H9 (cell line): Measurements from ENCODE around the gene KLHDC7A. TPM values are rescaled to one million over a fixed set of nuclear protein-coding genes. Genes with fewer than 3 reads are reported as not detected.

ENCODE experiments used
- DNase-seq: peaks from one replicate; pipeline ENCODE4 v3.0.0-alpha.2; 2017
- H2AFZ ChIP-seq: one replicate; pipeline ENCODE4 v1.6.1; 2013; ENCODE audit warnings: mild to moderate bottlenecking, low read length, control low read depth, moderate library complexity
- H2AK5ac ChIP-seq: 2 replicates; pipeline ENCODE4 v1.6.1; 2013; ENCODE audit warnings: low read length, control low read depth, mixed read lengths; ENCODE audit not compliant: insufficient read length
- H2BK120ac ChIP-seq: one replicate; pipeline ENCODE4 v1.6.1; 2013; ENCODE audit warnings: low read depth, mild to moderate bottlenecking, low read length, control low read depth, inconsistent platforms; ENCODE audit not compliant: poor library complexity, severe bottlenecking
- H2BK12ac ChIP-seq: 2 replicates; pipeline ENCODE4 v1.6.1; 2013; ENCODE audit warnings: low read length, control low read depth, mixed read lengths, low read depth; ENCODE audit not compliant: insufficient read length
- H2BK15ac ChIP-seq: 2 replicates; pipeline ENCODE4 v1.6.1; 2013; ENCODE audit warnings: low read depth, low read length, control low read depth
- H2BK20ac ChIP-seq: one replicate; pipeline ENCODE4 v1.6.1; 2013; ENCODE audit warnings: low read depth, mild to moderate bottlenecking, low read length, control low read depth, inconsistent platforms; ENCODE audit not compliant: poor library complexity, severe bottlenecking
- H2BK5ac ChIP-seq: 2 replicates; pipeline ENCODE4 v1.6.1; 2013; ENCODE audit warnings: low read length, control low read depth, mixed read lengths; ENCODE audit not compliant: insufficient read length
- H3K14ac ChIP-seq: 2 replicates; pipeline ENCODE4 v1.6.1; 2013; ENCODE audit warnings: low read length, control low read depth; ENCODE audit not compliant: insufficient read depth
- H3K18ac ChIP-seq: 2 replicates; pipeline ENCODE4 v1.6.1; 2013; ENCODE audit warnings: low read depth, mild to moderate bottlenecking, mixed read lengths, low read length, control low read depth; ENCODE audit not compliant: insufficient read length
- H3K23ac ChIP-seq: 2 replicates; pipeline ENCODE4 v1.6.1; 2013; ENCODE audit warnings: low read length, control low read depth, mixed read lengths, low read depth; ENCODE audit not compliant: insufficient read length
- H3K23me2 ChIP-seq: 2 replicates; pipeline ENCODE4 v1.6.1; 2013; ENCODE audit warnings: low read depth, mild to moderate bottlenecking, mixed read lengths, low read length, control low read depth; ENCODE audit not compliant: insufficient read length, poor library complexity, severe bottlenecking
- H3K27ac ChIP-seq: 2 replicates; pipeline ENCODE4 v1.5.1; 2013; ENCODE audit warnings: low read length, control low read depth, mixed read lengths, low read depth; ENCODE audit not compliant: insufficient read length
- H3K27me3 ChIP-seq: 2 replicates; pipeline ENCODE4 v1.6.1; 2013; ENCODE audit warnings: low read length, control low read depth, inconsistent platforms; ENCODE audit not compliant: insufficient read depth
- H3K4ac ChIP-seq: 2 replicates; pipeline ENCODE4 v1.6.1; 2013; ENCODE audit warnings: low read depth, mild to moderate bottlenecking, control low read depth, inconsistent platforms, low read length, moderate library complexity
- H3K4me1 ChIP-seq: 2 replicates; pipeline ENCODE4 v1.6.1; 2013; ENCODE audit warnings: low read length, control low read depth, inconsistent platforms; ENCODE audit not compliant: insufficient read depth
- H3K4me2 ChIP-seq: 2 replicates; pipeline ENCODE4 v1.6.1; 2013; ENCODE audit warnings: low read length, control low read depth, mixed read lengths; ENCODE audit not compliant: insufficient read length, insufficient read depth
- H3K56ac ChIP-seq: 2 replicates; pipeline ENCODE4 v1.6.1; 2013; ENCODE audit warnings: low read depth, mild to moderate bottlenecking, mixed read lengths, low read length, control low read depth; ENCODE audit not compliant: insufficient read length
- H3K79me1 ChIP-seq: 2 replicates; pipeline ENCODE4 v1.6.1; 2013; ENCODE audit warnings: low read depth, mild to moderate bottlenecking, moderate library complexity, low read length, control low read depth, inconsistent platforms; ENCODE audit not compliant: insufficient read depth, poor library complexity, severe bottlenecking
- H3K79me2 ChIP-seq: 2 replicates; pipeline ENCODE4 v1.6.1; 2013; ENCODE audit warnings: low read length, control low read depth, inconsistent platforms; ENCODE audit not compliant: insufficient read depth
- H3K9ac ChIP-seq: 2 replicates; pipeline ENCODE4 v1.6.1; 2013; ENCODE audit warnings: low read length, control low read depth, mixed read lengths; ENCODE audit not compliant: insufficient read length; ENCODE audit errors: extremely low read depth
- H3K9me3 ChIP-seq: one replicate; pipeline ENCODE4 v1.6.1; 2013; ENCODE audit warnings: low read depth, low read length, inconsistent platforms; ENCODE audit not compliant: control insufficient read depth
- H3T11ph ChIP-seq: one replicate; pipeline ENCODE4 v1.6.1; 2013; ENCODE audit warnings: mild to moderate bottlenecking, low read length, control low read depth, inconsistent platforms
- H4K20me1 ChIP-seq: one replicate; pipeline ENCODE4 v1.6.1; 2013; ENCODE audit not compliant: control insufficient read depth, insufficient read length, insufficient read depth
- H4K5ac ChIP-seq: 2 replicates; pipeline ENCODE4 v1.6.1; 2013; ENCODE audit warnings: low read depth, mild to moderate bottlenecking, mixed read lengths, low read length, control low read depth; ENCODE audit not compliant: insufficient read length
- H4K8ac ChIP-seq: replicated peaks from 2 replicates; pipeline ENCODE4 v1.6.1; 2013; ENCODE audit warnings: low read length, control low read depth, mixed read lengths, low read depth; ENCODE audit not compliant: insufficient read length
- H4K91ac ChIP-seq: 2 replicates; pipeline ENCODE4 v1.6.1; 2013; ENCODE audit warnings: low read depth, mild to moderate bottlenecking, moderate library complexity, mixed read lengths, low read length, control low read depth; ENCODE audit not compliant: insufficient read length
- H3K27ac Mint-ChIP-seq, 3 experiments: 2 replicates in 2 of 3; 3 replicates in 1 of 3; pipeline ENCODE4 v1.8.0; 2020 to 2021; ENCODE audit warnings: mixed read lengths in 3 of 3, mild to moderate bottlenecking in 1 of 3, moderate library complexity in 1 of 3
- H3K27me3 Mint-ChIP-seq: 2 replicates; pipeline ENCODE4 v1.8.0; 2021; ENCODE audit warnings: low read depth, mild to moderate bottlenecking, moderate library complexity, mixed read lengths
- H3K36me3 Mint-ChIP-seq, 3 experiments: 2 replicates in 2 of 3; 3 replicates in 1 of 3; pipeline ENCODE4 v1.8.0; 2020 to 2021; ENCODE audit warnings: low read depth in 3 of 3, mixed read lengths in 3 of 3; ENCODE audit not compliant: insufficient read depth in 1 of 3
- H3K4me1 Mint-ChIP-seq, 2 experiments: 2 replicates each; pipeline ENCODE4 v1.8.0; 2020; ENCODE audit warnings: mixed read lengths in 2 of 2
- H3K4me3 Mint-ChIP-seq, 2 experiments: 2 replicates in 1 of 2; 3 replicates in 1 of 2; pipeline ENCODE4 v1.8.0; 2020 to 2021; ENCODE audit warnings: mild to moderate bottlenecking in 2 of 2, mixed read lengths in 2 of 2, moderate library complexity in 1 of 2
- H3K9me3 Mint-ChIP-seq, 2 experiments: 2 replicates in 1 of 2; 3 replicates in 1 of 2; pipeline ENCODE4 v1.8.0; 2020; ENCODE audit warnings: mild to moderate bottlenecking in 2 of 2, mixed read lengths in 2 of 2, moderate library complexity in 1 of 2
- CTCF ChIP-seq: fragments of 200-600 bp; sonication (generic); conservative IDR thresholded peaks from 3 replicates; pipeline ENCODE4 v1.8.0; 2021; ENCODE audit warnings: antibody characterized with exemption, mild to moderate bottlenecking
- WGBS: extraction: QIAGEN DNeasy Blood & Tissue Kit; methylation state at CpG from one replicate; pipeline ENCODE4 v1.1.7; 2013; ENCODE audit warnings: missing lambda C conversion rate, low lambda C conversion rate, mixed read lengths; ENCODE audit not compliant: insufficient read length; ENCODE audit errors: extremely low coverage; 5-methylcytosine and 5-hydroxymethylcytosine counted together
- total RNA-seq: library from RNA; stranded (reverse); gene quantifications from 2 replicates; pipeline ENCODE4 v1.2.1, GENCODE V29; 2021

Gene KLHDC7A
- total RNA-seq, 1 experiment from 2014 or later: 11.4 TPM

- Histone ChIP-seq H3K27ac (no peak overlapping the region), H3K4me1 (no peaks in the 10 kb centered on the region), H4K91ac (no peak overlapping the region), H4K5ac (no peak overlapping the region), H3K27me3 (no peaks in the 10 kb centered on the region), H3K9ac (no peak overlapping the region), H3K79me2 (no peaks in the 10 kb centered on the region), H3K4ac (no peak overlapping the region), H2BK5ac (no peak overlapping the region), H2BK20ac (no peak overlapping the region), H2AK5ac (no peak overlapping the region), H2AFZ (no peak overlapping the region), H3T11ph (no peak overlapping the region), H3K4me2 (no peak overlapping the region), H2BK15ac (no peak overlapping the region), H3K56ac (no peak overlapping the region), H3K79me1 (no peaks in the 10 kb centered on the region), H3K9me3 (no peaks in the 10 kb centered on the region), H3K18ac (no peak overlapping the region), H4K8ac (no peak overlapping the region), H2BK12ac (no peak overlapping the region), H3K23ac (no peak overlapping the region), H2BK120ac (no peak overlapping the region), H3K23me2 (no peaks in the 10 kb centered on the region), H4K20me1 (no peaks in the 10 kb centered on the region), H3K14ac (no peak overlapping the region)
- Mint-ChIP-seq H3K36me3 (peaks cover 3 to 10% (median 4%) of the 10 kb centered on the region in 3 experiments; a peak in 6 of 7 replicates), H3K27me3 (peaks cover 18% of the 10 kb centered on the region), H3K27ac (no peak overlapping the region), H3K4me3 (no peak overlapping the region), H3K4me1 (peaks cover 4 to 16% of the 10 kb centered on the region in 2 experiments; a peak in 2 of 4 replicates), H3K9me3 (peaks cover 2 to 4% of the 10 kb centered on the region in 2 experiments; a peak in 3 of 5 replicates)
- no peak for DNase-seq
- no CpG with 5 or more reads among the region's 6 CpGs for WGBS
- no peak for TF ChIP-seq CTCF
These were observed 16.6 kb upstream of the KLHDC7A start for GRCh38 chr1:18463984-18464664.
